HG03097 (cell line): ENCODE data around the gene SELENOS.

Experiments used
- ATAC-seq: cut with Tn5 transposase; IDR thresholded peaks from one replicate; pipeline ENCODE4 v1.9.1; 2021; ENCODE audit not compliant: unreplicated experiment, low FRiP score

The SELENOS gene, protein sequence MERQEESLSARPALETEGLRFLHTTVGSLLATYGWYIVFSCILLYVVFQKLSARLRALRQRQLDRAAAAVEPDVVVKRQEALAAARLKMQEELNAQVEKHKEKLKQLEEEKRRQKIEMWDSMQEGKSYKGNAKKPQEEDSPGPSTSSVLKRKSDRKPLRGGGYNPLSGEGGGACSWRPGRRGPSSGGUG

DNA sequence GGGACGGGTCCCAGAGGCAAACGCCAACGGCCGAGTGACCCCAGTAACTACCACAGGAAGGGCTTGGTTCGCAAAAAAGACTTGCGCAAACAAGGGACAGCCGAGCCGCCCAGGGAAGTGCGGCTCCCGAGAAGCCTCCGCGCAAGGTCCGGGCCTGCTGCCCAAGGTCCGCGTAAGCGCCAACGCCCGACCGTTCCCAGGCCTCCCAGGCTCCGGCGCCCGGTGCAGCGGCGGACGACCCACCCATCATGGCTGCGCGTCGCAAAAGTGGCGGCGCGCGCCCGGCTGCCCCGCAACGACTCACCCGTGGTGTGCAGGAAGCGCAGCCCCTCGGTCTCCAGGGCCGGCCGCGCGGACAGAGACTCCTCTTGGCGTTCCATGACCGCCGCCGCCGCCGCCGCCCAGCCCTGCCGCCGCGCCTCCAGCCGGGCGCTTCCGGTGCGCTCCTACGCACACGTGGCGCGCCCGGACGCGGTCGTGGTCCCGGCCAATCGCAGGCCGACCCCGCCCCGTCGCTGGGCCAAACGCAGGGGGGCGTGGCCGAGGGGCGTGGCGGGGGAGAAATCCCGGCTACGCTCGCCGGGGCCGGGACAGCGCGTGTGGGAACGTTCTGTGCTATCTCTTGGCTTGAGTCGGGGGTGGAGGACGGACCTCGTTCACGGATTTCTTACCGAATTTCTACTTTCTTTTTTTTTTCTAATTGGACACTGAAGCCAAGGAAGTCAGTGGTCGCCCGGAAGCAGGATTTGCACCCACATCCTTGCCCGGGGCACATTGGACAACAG lies at the start of gene SELENOS:
SELENOS (minus strand) TSS at position 448 of the 785 bp plus-strand sequence; CDS start at position 380, 68 bp downstream.
- peak; percentile 79 for ATAC-seq

DNA sequence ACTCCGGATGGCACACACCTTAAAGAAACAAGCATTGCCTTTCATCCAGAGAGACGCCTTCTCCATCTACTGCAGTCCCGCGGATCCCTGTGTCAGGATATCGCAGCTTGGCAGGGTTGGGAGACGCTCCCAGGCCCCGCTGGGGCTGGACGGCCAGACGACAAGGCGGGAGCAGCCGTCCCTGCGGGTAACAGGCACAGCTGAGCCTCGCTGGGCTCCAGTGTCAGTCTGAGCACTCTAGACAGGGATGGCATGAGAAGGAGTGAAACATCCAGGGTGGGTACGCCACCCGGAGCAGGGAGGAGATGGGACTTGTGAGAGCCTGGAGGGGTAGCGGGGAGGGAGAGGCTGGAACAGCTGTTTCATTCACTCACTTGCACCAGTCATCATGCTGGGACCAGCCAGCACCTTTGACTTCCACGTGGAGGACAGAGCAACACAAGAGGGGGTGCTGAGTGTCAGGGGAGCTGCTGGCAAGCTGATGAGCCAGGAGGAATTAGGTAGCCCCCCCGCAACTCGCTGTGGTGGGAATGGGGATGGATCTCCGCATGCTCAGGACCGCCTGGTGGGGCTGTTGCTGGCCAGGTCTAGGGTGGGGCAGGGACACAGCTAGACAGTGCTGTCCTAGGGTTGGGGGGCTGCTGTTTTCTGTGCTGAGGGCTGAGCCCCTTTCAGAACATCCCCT lies 49.3 kb upstream of the SELENOS start:
- ATAC-seq: no peak

DNA sequence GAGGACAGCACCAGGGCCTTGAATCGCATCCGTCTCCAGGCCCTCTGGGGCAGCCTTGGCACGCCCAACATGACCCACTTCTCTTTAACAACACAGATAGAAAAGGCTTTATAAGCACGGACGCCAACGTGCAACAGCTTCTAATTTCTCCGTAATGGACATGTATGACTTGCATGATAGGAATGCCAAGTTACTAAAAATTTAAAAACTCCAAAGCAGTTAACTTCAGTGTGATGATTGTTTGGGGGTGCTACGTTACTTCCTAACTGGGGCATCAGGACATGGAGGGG lies 48.7 kb upstream of the SELENOS start:
- ATAC-seq: no peak

DNA sequence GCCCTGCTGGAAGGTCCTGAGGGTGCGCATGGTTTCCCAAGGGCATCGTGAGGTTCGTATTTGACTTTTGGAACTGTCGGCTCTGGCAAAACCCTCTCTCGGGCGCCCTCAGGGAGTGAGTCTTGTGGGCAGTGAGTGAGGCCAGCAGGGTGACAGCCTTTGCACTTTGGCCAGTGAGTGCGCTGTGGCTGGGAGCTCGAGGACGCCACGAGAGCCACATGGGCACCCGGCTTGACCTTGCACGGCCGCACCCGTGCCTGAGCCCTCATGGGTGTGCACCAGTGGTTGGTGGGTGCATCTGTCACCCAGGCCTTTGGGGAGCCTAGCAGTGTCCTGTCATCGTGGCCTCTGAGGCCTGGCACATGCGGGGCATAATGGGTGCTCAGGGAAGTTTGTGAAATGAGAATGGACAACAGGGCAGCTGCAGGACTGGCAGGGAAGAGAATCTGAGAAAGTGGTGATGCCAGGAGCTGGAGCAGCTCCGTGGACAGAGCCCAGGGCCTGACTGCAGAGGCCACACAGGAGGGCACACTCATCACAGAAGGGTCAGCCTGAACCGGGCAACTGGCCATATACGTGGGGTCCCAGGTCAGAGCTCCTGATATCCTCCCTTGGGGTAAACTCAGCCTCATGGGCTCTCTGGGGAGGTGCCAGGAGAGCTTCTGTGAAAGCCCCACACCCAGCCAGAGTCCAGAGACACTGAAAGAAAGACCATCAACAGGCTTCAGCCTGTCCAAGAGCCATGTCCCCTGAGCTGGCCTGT lies 48.2 kb upstream of the SELENOS start:
- no peak for ATAC-seq

DNA sequence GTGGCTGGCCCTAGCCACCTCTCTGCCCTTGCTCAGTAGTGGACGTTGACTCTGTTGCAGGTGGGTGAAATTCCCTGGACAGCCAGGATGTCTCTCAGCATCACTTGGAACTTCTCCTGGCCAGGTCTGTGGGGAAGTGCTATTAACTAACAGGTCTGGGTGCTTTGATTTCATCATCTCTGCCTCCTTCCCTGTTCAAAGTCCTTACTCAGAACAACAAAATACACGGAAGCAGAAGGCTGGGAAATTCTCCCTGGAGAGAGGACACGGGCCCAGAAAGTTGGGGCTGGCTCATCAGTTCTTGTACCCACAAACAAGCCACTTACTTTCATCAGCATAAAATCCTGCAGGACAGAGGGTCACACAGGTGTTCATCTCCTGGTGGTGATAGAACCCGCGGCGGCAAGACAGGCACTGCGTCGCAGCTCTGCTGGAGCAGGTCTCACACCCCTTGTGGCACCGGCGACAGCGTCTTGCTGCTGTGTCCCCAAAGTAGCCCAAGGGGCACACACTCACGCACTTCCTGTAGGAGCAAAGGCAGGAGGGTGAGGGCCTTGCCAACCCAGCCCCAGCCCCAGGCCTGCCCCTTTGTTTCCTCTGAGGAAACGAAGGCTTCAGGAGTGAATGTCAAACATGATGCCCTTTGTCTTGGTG lies 47.4 kb upstream of the SELENOS start:
- ATAC-seq: no peak

DNA sequence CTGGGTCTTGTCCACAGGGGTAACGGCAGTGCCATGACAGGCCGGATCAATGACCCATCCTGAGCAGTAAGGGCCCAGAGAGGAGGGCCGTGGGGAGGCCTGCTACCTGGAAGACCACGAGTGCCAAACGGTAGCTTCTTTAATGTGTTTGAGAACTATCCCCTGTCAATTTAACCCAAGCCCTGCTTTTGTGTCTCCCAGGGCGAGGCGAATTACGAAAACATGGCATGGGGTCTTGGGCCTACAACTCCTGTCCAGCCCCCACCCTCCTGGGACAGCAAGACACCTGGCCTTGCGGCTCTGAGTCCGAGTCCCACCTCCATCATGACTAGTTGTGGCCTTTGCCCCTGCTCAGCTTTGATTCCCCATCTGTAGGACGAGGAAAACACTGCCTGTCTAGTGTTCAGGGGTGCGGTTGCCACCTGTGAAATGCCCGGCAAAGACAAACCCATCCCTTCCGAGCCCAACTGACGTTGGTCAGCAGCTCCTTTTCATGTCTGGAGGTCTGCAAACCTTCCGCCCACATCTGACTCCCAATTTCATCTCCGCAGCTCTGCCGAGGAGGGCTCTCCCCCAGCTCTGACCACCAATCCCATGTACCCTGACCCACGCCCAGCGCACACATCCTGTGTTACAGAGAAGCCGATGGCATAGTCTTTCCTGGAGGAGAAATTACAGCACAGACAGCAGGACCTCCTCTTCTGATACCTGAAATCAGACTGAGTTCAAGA lies 46.7 kb upstream of the SELENOS start:
- no peak for ATAC-seq

DNA sequence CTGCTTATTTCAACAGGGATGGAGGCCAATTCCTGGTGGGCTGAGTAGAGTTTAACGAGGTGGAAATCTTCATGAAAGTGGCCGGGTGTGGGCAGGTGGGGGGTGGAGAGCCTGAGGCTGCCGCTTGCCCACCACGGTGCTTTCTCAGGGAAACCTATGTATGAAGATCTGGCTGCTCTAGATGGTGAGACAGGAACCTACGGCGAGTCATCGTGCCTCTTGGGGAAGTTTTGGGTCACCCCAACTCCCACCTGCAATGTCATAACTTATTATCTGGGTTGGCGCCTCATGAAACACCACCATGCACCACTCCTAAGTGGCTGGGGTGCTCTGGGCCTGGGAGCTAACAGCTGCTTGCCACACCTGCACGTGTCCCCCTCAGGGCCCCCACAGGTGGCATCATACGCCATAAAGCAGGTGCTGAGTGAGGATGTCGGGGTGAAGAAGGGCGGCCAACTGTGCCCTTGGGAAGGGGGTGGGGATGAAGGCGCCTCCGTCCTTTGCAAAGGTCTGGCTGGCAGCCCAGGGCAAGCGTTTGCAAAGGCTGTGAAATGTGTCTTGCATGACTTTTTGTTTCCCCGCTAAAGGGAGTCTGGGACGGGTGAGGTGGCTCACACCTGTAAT lies 45.7 kb upstream of the SELENOS start:
- ATAC-seq: no peak

DNA sequence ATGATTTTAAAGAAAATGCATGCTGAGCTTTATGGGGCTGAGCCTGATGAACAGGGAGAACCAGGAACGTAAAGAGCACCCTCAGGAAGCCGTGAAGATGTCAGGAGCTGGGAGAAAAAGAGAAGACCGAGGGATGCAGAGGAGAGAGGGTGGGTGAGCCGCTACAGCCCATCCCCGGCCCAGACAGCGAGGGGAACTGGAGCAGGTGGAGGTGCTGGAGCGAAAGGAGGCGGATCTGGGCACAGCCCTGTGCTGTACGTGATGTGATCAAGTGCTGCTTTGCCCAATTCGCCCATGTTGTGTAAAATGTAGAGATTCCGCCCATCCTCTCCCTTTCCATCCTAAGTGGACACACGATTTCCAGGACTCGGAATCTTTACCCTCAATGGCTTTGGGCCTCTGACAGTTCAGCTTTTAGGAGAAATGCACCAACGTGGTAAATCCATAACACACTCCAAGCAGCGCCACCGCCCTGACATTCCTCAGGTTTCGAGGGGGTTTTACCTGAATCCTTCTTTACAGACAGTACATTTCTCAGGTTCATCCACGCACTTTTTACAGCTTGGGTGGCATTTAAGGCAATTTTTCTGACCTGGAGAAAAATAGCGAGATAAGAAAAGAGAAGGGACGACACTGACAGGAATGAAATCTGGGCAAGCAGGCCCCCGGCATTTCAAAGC lies 44.9 kb upstream of the SELENOS start:
- ATAC-seq: no peak

DNA sequence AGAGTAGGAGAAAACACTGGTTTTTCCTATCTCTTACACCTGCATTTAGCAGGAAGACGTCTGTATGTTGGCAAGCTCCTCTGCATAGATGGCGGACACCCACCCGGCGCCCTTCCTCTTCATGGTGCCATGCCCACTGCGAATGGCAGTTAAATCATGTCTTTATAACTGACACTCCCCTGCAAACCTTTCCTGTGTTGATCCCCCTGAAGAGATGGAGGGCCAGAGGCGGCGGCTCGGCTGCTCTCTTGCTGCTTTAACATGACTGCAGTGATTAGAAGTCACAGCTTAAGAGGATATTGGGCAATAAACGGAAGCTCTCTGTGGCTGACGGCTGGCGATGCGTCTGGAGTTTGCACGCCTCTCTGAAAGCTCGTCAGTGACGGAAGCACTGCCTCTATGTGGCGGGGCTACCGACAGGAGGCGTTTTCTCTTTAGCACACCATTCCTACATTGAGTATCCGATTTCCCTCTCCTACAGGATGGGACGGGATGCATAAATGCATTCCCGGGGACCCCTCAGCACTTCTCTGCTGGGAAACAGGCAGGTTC lies 43.3 kb upstream of the SELENOS start:
- peak; percentile 71 for ATAC-seq

DNA sequence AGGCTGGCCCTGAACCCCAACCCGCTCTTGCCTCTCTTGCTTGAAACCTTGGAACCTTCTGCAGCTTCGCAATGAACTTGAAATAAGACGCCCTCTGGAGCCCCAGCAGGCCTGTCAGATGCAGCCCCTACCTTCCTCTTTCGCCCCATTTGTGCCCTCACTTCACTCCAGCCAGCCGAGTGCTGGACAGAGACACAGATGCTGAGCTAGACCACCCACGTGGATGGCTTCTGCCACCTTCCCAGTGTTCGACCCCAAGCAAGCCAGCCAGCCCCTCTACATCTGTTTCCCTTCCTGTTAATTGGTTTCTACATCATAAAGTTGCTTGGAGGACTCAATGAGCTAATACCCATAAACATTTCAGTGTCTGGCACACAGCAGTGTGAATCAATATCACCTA lies 41.6 kb upstream of the SELENOS start:
- no peak for ATAC-seq

DNA sequence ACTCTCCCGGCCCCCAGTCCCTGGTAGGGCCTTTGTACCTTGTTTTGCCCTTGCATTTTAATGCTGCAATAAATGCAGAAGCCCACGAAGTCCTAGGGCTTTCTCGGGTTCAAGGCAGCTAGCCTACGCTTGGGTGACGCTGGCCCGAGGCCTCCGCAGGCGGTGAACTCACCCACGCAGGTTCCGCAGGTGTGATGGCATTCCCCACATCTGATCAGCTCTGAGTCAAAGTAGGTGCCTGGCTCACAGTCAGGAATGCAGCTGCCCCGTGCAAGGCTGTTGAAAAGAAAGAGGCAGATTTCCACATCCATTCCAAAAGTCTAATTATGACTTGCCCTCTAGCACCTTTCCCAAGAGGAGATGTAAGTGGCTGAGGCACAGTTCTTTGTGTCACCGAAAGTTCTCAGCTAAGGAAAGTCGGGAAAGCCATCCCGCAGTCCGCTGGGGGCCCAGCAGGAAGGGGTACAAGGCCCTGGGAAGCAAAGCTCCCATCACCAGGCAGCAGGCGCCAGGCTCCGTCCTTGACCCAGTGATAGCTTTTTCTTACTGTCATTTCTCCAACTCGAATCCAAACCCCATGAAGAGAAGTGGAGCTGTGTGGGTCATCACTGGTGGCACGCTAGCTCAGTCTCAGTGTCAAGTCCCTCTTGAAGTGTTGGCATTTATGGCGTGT lies 41.0 kb upstream of the SELENOS start:
- no peak for ATAC-seq

DNA sequence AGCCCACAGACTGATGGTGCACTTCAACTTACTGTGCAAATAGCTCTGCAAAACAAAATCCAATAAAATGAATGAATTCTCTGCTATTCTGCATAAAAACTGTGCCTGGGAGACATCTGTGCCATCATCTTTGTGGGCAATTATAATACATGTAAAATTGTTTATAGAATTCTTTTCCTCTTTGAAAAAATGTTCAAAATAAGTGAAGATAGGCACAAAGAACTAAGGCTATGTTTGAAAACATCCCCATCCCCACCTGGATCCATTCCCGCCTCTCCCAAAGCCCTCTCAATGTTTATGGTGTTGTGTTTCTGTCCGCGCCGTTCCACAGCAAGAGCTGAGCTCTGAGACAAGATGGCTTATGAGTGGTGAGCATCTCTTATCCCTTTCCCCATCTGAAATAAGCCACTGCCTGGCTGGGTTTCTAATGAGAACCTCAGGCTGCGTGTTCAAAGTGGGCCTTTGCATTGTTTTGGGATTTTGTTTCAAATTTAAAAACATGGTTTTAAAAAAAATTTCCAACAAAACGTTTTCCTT lies 40.1 kb upstream of the SELENOS start:
- no peak for ATAC-seq

DNA sequence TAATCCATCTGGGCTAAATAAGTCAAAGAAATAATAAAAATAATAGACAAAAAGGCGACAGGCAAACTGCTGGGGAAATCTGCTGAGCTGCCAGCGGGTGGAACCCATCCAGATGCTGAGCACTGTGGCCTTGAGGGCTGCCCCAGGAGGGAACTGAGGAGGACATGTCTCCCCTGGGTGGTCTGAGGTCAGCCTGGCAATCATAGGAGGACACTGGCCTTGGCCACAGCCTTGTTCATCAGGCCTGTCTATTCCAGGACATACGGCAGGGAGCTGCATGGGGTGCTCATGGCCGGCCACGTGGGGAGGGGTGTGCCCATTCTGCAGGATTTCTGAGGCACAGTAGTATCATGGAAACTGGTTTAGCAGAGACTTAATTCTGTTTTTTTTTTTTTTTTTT lies 39.2 kb upstream of the SELENOS start:
- ATAC-seq: no peak

DNA sequence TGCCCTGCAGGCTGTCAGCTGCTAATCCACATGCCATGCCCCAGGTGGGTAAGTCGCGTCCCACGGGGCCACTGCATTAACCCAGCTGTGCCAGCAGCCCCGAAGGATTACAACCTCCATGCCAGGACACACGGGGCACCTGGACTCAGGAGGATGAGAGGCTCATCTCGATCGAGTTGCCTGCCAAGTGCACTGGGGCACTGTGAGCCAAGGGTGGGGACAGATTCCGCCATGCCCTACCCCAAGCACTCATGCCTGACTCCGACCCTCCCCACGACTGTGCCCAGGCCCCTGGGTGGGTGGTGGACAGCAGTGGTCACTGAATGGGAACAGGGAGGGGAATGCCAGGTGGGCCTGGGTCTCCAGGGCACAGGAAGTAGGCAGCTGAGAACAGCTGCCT lies 38.5 kb upstream of the SELENOS start:
- no peak for ATAC-seq

DNA sequence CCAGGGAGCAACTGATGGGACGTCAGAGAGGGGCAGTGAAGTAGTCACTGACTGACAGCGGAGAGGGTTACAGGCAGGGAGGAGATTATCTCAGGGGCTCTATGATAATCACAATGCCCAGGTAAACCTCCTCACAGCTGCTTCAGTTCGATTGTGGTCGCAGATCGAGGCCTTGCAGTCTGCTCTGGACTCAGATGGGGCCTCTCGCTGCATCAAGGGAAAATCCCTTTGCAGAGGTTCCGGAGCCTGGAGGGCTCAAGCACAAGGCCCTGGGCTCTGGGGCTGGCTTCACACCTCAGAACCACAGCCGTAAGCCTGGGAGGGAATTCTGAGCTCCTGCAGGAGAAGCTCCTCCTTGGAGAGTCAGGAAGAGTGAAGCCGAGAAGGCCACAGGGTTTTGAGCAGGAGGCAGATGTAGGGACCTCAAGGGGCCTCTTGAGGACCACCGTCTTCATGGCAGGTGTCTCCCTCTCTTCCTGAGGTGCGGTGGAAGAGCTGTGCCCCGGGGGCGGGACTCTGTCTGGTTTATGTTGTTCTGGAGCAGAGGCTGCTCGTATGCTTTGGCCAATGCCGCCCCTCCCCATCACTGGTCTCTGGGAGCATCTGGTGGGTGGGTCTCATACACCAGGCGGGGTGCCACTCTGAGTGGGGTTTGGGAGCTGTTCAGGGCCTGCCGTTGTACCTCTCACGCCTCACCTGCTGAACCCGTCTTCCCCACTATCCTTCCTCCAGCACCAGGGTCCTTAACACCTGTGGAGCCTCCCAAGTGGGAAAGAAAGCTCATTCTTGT lies 37.2 kb upstream of the SELENOS start:
- no peak for ATAC-seq

DNA sequence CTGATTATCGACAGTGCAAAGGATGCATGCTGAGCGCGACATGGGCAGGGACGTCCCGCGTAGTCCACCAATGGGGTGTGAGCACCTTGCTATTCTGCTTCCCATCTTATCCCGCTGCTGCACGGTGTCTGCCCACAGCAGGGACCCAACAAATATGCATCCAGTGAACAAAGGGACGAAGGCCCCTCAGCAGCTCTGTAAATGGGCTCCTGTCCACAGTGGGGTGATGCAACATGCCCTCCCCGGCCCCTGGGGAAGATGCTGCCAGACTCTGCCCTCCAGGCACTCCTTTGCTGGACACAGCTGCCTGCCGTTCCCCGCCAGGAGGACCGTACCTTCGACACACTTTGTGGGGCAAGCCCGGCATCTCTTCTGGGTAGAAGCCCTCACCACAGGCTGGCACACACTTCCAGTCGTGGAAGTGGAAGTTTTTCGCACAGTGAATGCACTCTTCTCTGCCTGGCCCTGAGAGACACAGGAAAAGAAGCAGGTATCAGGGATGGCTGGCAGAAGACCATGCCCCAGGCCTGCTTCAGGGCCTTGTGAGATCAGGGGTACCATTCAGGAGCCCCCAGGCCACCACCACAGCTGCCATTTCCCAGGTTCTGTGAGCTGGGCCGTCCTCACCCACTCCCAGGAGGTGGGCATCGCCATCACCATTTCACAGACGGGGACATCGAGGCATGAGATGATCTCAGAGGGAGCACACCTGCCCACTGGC lies 35.9 kb upstream of the SELENOS start:
- no peak for ATAC-seq

DNA sequence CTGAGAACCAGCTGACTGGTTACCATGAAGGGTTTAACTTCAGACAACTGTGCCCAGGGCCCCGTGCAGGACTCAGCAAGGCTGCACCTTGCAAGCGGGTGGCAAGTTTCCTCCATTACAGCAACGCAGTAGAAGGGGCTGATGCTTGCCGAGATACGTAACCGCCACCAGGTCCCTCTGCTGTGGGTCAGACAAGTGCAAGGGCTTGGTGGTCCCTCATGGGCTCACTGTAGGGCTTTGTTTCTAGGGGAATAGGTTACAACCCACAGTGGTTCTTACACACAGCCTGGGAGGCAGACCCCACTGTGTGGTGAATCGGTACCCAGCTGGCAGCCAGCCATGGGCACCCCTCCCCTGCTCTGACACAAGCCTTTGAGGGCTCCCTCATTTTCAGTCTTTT lies 33.2 kb upstream of the SELENOS start:
- ATAC-seq: no peak
